GM10266 (cell line): ENCODE results near the gene CKLF.
"Not testable (repeated sequence)": the region's sequence is repeated elsewhere in the genome, so short reads cannot be mapped to it uniquely, and the experiment has no call there.

Experiments used
- DNase-seq: peaks from one replicate; pipeline ENCODE4 v3.0.0; 2012; ENCODE audit errors: extremely low spot score
- TF ChIP-seq, protein P1 (sequence below): IDR thresholded peaks from 2 replicates; pipeline ENCODE4 v1.5.1; 2012; ENCODE audit warnings: mild to moderate bottlenecking, low read depth; ENCODE audit not compliant: control insufficient read depth, insufficient read depth; ENCODE audit errors: missing control alignments

The CKLF gene

DNA sequence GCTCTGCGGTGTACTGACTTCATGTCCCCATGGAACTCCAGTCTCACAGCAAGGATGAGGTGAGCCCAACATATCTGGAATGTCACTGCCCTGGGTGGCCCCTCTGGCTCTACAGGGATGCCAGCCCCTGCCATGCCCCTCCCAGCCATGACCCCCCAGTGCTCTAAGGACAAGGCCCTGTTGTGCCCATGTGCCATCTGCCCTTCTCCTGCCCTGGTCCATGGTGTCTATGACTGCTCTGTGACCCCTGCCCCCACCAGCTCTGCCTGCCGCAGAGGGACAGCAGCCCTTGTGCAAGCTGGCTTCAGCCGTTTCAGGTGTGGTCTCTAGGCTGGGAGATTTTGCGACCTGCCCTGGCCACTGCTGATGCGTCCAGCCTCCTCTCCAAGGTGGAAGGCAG, 42.8 kb upstream of the CKLF start:
- TF ChIP-seq, protein P1, sequence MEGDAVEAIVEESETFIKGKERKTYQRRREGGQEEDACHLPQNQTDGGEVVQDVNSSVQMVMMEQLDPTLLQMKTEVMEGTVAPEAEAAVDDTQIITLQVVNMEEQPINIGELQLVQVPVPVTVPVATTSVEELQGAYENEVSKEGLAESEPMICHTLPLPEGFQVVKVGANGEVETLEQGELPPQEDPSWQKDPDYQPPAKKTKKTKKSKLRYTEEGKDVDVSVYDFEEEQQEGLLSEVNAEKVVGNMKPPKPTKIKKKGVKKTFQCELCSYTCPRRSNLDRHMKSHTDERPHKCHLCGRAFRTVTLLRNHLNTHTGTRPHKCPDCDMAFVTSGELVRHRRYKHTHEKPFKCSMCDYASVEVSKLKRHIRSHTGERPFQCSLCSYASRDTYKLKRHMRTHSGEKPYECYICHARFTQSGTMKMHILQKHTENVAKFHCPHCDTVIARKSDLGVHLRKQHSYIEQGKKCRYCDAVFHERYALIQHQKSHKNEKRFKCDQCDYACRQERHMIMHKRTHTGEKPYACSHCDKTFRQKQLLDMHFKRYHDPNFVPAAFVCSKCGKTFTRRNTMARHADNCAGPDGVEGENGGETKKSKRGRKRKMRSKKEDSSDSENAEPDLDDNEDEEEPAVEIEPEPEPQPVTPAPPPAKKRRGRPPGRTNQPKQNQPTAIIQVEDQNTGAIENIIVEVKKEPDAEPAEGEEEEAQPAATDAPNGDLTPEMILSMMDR: no peak
- DNase-seq: no peak

DNA sequence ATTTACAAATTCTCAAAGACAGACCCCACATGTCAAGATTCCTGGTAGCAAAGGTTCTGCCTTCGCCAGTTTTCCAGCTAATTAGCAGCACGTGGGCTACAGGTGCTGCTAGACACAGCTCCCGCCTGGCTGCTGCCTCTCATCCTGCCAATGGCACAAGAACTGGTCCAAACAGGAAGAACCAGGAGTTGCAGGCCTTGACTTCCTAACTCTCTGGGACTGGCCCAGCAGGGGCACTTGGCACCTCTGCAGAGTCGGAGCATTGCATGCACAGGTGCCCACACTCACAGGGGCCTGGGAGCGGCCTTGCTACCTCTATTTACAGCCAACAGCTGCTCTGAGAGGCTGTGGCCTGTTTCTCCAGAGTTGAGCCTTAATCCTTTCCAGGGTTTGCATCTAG, 42.1 kb upstream of the CKLF start:
- no peak for DNase-seq

DNA sequence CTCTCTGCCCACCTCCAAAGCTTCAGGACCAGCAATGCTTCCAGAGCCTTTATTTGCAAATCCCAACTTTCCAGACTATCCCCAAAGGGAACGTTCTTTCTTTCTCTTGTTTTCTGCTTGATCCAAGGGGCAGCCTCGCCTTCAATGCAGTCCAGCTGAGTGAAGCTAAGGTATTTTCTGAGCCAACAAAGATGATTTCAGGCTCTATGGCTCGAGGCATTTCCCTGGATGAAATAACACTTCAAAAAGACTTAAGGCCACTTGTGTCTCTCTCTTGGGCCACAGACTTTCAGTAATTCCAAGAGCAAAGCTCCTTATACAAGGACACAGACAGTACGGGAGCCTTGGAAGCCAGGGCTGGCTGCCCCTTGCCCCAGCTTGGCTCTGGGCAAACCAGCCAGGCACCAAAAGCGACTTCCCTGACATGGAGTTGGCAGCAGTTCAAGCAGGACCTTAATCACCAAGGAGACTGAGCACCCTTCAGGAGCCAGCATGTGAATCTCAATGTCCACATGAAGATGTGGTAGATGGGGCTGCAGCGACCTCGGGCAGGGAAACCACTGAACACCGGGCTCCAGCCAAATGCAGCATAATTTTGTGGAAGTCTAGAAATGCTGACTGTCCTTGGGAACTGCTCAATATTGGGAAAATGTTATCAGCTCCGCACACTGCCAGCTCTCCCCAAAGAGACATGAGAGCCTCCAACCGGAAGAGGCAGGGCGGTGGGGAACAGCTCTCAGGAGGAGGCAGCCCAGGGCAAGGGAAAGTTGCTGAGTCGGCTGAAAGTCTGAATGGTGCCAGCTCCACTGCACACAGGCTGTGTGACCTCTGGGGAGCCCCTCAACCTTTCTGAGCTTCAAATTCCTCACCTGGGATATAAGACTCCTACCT, 41.4 kb upstream of the CKLF start:
- TF ChIP-seq, protein P1: no peak
- DNase-seq: no peak

More for the DNA sequence above, 42.1 kb upstream of the CKLF start:
- TF ChIP-seq, protein P1: no peak

DNA sequence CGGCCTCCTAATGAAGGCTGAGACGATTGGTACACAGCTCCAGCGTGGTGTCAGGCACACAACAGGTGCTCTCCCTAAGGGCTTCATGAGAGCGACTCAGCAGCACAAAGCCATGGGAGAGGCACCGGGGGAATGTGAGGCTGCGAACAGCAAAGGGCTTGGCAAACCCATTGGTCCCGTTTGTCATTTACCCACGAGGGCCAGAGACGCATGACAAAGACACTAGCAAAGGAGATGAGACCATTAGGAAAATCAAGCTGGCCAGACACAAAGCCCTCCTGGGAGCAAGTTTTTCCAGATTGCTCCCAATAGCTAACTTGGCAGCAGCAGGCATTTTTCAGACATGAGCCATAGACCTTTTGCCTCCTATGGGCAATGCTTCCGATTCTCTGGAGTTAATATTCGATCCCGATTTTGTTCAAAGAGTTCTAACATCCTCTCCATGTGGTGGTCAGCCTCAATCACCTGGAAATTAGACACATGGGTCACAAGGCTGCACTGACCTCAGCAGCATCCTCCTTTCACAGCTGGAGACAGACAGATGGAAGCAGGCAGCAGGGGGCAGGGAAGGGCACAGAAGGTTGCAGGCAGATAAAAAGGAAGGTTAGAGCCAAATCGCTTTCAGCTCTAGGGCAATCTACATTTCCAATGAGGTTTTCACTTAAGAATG, 40.6 kb upstream of the CKLF start:
- DNase-seq: no peak
- TF ChIP-seq, protein P1: peak; percentile 22

DNA sequence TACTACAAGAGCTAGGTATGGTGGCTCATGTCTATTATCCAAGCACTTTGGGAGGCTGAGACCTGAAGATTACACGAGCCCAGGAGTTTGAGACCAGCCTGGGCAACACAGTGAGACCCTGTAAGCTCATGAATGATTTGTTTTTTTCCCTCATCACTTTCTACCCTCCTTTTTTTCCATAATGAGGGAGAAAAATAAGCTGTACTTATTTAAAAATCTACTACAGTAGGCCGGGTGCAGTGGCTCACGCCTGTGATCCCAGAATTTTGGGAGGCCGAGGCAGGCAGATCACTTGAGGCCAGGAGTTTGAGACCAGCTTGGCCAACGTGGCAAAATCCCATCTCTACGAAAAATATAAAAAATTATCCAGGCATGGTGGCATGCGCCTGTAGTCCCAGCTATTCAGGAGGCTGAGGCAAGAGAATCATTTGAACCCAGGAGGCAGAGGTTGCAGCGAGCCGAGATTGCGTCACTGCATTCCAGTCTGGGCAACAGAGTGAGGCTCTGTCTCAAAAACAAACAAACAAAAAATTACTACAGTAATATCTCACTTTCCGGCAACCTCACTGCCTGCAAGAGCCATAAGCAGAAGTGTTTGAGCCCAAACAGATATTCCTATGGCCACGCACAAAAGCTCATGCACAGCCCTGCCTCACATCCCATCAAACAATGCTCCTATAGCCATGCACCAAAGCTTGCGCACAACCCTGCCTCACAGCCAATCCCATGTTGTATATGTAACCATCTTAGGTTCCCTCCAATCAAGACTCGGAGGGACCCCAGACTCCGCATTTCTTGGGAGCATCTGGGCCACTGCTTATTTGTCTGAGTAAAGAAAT, 39.9 kb upstream of the CKLF start:
- TF ChIP-seq, protein P1: no peak
- DNase-seq: no peak

DNA sequence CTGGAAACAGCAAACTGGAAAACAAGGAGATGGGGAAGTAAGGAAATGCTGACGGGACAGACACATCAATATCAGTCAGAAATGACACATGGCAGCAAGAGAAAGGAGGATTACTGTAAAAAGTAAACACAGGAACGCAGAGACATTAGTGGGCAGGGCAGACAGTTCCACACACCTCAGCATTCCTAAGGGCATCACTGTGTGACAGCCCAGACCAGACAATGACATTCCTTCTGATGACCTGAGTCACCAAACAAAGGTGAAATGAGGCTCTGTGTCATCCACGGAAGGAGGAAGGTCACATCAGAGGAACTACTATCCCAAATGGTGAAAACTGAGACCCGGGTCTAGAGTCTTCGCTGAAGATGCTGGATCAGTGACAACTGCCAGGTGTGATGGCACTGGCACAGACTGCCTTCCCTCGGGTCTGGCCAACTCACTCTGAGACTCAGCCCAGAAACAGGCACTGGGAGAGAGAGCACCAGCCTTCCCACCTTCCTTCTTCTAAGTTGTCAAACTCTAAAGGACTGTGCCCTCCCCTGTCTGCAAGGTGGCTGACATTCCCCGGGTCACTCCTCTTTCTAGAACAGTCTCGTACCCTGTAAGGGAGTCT, 39.2 kb upstream of the CKLF start:
- no peak for DNase-seq
- TF ChIP-seq, protein P1: no peak

DNA sequence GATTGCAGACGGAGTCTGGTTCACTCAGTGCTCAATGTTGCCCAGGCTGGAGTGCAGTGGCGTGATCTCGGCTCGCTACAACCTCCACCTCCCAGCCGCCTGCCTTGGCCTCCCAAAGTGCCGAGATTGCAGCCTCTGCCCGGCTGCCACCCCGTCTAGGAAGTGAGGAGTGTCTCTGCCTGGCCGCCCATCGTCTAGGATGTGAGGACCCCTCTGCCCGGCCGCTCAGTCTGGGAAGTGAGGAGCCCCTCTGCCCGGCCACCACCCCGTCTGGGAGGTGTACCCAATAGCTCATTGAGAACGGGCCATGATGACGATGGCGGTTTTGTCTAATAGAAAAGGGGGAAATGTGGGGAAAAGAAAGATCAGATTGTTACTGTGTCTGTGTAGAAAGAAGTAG, 38.0 kb upstream of the CKLF start:
- DNase-seq: not testable (repeated sequence)

DNA sequence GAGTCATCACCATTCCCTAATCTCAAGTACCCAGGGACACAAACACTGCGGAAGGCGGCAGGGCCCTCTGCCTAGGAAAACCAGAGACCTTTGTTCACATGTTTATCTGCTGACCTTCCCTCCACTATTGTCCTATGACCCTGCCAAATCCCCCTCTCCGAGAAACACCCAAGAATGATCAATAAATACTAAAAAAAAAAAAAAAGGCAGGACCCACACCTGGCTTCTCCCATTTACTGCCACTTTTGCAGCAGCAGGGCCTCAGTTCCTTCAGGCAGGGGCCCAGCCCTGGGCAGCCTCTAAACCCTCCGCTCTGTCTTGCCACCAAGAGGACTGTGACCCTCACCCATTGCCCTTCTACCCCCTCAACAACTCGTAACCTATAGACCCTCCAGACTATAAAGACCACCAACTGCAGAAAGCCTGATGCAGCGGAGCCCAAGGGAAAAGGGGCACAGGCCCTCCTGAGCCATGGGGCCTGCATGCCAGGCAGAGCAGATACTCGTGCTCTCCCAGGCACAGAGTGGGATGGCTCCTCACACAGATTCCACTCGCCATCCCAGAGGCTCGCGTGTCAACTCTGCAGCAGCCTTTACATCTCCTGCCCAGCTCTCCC, 37.3 kb upstream of the CKLF start:
- not testable (repeated sequence) for DNase-seq
